Stimulated activated CD4-positive, alpha-beta T cell treated with anti-CD3 and anti-CD28 coated beads, Interleukin-4, amount 100 ng/mL, for 1 hour (primary cell): ENCODE data around the gene IFT122.

Experiments used
- DNase-seq: peaks from one replicate; pipeline ENCODE4 v3.0.0-alpha.2; 2020

IFT122 gene

GRCh38 chr3:129562803-129563202, 122.8 kb downstream of the IFT122 start:
- no peak for DNase-seq

- no peak for DNase-seq
Observed at GRCh38 chr3:129563332-129563731, 123.3 kb downstream of the IFT122 start.

- DNase-seq, result no peak
Observed at GRCh38 chr3:129563850-129564535, 124.0 kb downstream of the IFT122 start.

- DNase-seq, result no peak
Observed at GRCh38 chr3:129564981-129565644, 125.1 kb downstream of the IFT122 start.

- no peak for DNase-seq
Observed at GRCh38 chr3:129565902-129566301, 125.9 kb downstream of the IFT122 start.

GRCh38 chr3:129567176-129567705, 127.2 kb downstream of the IFT122 start:
- no peak for DNase-seq

- DNase-seq, result no peak
Observed at GRCh38 chr3:129567939-129568338, 127.9 kb downstream of the IFT122 start.

GRCh38 chr3:129569856-129570255, 129.8 kb downstream of the IFT122 start:
- no peak for DNase-seq
